Esophagus squamous epithelium (tissue), 5 donors: Measurements from ENCODE around the gene ANK3. TPM values are rescaled to one million over a fixed set of nuclear protein-coding genes. Genes with fewer than 3 reads are reported as not detected.

Experiments
- DNase-seq: peaks from one replicate; lab custom pipeline; 2025; lab: John Stamatoyannopoulos, UW
- H3K27ac ChIP-seq, 4 donors: fragments of 200-600 bp; sonication (generic); one replicate each; pipeline ENCODE4 v1.5.1; 2016 to 2019; ENCODE audit warnings: mild to moderate bottlenecking in 1 of 4
- H3K27me3 ChIP-seq, 4 donors: fragments of 200-600 bp; sonication (generic); 1 replicate in 3 of 4; 2 replicates in 1 of 4; pipeline versions ENCODE4 v1.5.1 to v1.6.0; 2017 to 2021; ENCODE audit warnings: antibody characterized with exemption in 1 of 4
- H3K36me3 ChIP-seq, 3 donors: fragments of 200-600 bp; sonication (generic); one replicate each; pipeline ENCODE4 v1.5.1; 2016 to 2019
- H3K4me1 ChIP-seq, 3 donors: fragments of 200-600 bp; sonication (generic); one replicate each; pipeline ENCODE4 v1.5.1; 2017 to 2019
- H3K4me3 ChIP-seq, 4 donors: fragments of 200-600 bp; sonication (generic); 1 replicate in 3 of 4; 2 replicates in 1 of 4; pipeline ENCODE4 v1.5.1; 2016 to 2019; ENCODE audit warnings: mild to moderate bottlenecking in 2 of 4, moderate library complexity in 1 of 4
- H3K9me3 ChIP-seq, 3 donors: fragments of 200-600 bp; sonication (generic); one replicate each; pipeline ENCODE4 v1.5.1; 2016 to 2019
- CTCF ChIP-seq, 6 experiments: fragments of 450-650 bp in 4 of 6; fragments of 200-600 bp in 2 of 6; sonication (generic) in 2 of 6; IDR thresholded peaks; one replicate each; pipeline ENCODE4 v1.5.1; 2016 to 2019; ENCODE audit warnings: antibody characterized with exemption in 6 of 6, mild to moderate bottlenecking in 4 of 6, moderate library complexity in 4 of 6
- POLR2A ChIP-seq, 4 donors: fragments of 450-650 bp; IDR thresholded peaks; one replicate each; pipeline ENCODE4 v1.6.1; 2017; ENCODE audit warnings: antibody characterized with exemption in 4 of 4, mild to moderate bottlenecking in 4 of 4, moderate library complexity in 3 of 4
- WGBS, 2 donors: methylation state at CpG; one replicate each; pipeline ENCODE4 v1.1.5; 2018; 5-methylcytosine and 5-hydroxymethylcytosine counted together
- intact Hi-C: fragments of 100-400 bp; cut with DNase I; formaldehyde crosslinking; loops from one replicate; pipeline ENCODE4 v1.15.0; 2022
- total RNA-seq, 4 donors: library from RNA; depleted of rRNA; stranded (reverse); fragments of >200 nt; gene quantifications; one replicate each; pipeline ENCODE4 v1.1.0, GENCODE V29; 2016
- donor health status: DM: yes; HTN: yes; CAD: no.

ANK3 gene
- total RNA-seq, 4 donors from 2014 or later = 23.1 to 59.1 (median 33.0) TPM

DNA sequence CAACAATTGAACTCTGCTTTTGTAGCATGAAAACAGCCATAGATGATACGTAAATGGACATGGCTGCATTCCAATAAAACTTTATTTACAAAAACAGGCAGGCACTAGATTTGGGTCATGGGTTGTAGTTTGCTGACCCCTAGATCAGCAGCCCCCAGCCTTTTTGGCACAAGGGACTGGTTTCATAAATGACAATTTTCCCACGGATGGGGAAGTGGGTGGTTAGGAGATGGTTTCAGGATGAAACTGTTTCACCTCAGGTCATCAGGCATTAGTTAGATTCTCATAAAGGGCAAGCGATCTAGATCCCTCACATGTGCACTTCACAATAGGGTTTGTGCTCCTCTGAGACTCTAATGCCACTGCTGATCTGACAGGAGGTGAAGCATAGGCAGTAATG, 16.5 kb upstream of the ANK3 start:
- no peaks in the 10 kb centered on the region for H3K36me3 ChIP-seq
- no peaks in the 10 kb centered on the region for H3K4me1 ChIP-seq
- H3K9me3 ChIP-seq = no peaks in the 10 kb centered on the region
- no peak overlapping the region for H3K4me3 ChIP-seq
- 83 to 90% methylated on average over 3 of the region's 3 CpGs for WGBS, 2 donors
- no peaks in the 10 kb centered on the region for H3K27me3 ChIP-seq
- intact Hi-C loops = no loop called here
- no peak for DNase-seq
- H3K27ac ChIP-seq = no peak overlapping the region
- TF ChIP-seq CTCF (IDR thresholded peaks at IDR 0.05) (no peak), POLR2A (IDR thresholded peaks at IDR 0.05) (no peak)

GRCh38 chr10:60405172-60405571, 15.5 kb upstream of the ANK3 start:
- intact Hi-C loops = no loop called here
- Histone ChIP-seq H3K27me3 (no peaks in the 10 kb centered on the region), H3K4me1 (peaks cover 0 to 3% (median 0%) of the 10 kb centered on the region in 3 donors), H3K9me3 (no peaks in the 10 kb centered on the region), H3K4me3 (no peak overlapping the region), H3K36me3 (no peaks in the 10 kb centered on the region), H3K27ac (no peak overlapping the region)
- no peak for DNase-seq
- TF ChIP-seq CTCF (IDR thresholded peaks at IDR 0.05) (no peak), POLR2A (IDR thresholded peaks at IDR 0.05) (no peak)

DNA sequence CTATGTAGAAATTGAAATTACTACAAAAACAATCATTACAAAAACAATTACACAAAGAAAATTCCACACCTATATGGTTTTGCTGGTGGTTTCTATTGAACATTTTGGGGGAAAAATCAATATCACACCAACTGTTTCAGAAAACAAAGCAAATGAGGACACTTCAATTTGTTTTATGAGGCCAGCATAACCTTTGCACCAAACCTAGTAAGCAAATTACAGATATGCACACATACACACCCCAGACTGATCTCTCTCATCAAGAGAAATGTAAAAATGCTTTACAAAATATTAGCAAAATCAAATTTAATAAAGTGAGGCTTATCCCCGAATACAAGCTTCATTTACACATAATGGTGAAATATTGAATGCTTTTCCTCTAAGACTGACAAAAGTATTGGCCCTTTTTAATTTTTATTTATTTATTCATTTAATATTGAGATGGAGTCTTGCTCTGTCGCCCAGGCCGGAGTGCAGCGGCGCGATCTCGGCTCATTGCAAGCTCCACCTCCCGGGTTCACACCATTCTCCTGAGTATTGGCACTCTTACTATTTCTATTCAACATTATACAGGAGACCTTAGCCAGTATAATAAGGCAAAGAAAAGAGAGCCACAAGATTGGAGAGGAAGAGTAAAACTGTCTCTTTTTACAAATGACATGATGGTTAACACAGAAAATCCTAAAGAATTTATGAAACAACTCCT, 13.6 kb upstream of the ANK3 start:
- WGBS, 2 donors = 95 to 99% methylated on average over 8 of the region's 8 CpGs
- H3K4me1 ChIP-seq = peaks cover 0 to 20% (median 0%) of the 10 kb centered on the region in 3 donors
- no peaks in the 10 kb centered on the region for H3K27me3 ChIP-seq
- TF ChIP-seq CTCF (IDR thresholded peaks at IDR 0.05) = no peak
- TF ChIP-seq POLR2A (IDR thresholded peaks at IDR 0.05) = no peak
- no peak for DNase-seq
- no peak overlapping the region for H3K27ac ChIP-seq
- no peaks in the 10 kb centered on the region for H3K9me3 ChIP-seq
- H3K4me3 ChIP-seq = no peak overlapping the region
- no peaks in the 10 kb centered on the region for H3K36me3 ChIP-seq
- intact Hi-C loops = no loop called here

DNA sequence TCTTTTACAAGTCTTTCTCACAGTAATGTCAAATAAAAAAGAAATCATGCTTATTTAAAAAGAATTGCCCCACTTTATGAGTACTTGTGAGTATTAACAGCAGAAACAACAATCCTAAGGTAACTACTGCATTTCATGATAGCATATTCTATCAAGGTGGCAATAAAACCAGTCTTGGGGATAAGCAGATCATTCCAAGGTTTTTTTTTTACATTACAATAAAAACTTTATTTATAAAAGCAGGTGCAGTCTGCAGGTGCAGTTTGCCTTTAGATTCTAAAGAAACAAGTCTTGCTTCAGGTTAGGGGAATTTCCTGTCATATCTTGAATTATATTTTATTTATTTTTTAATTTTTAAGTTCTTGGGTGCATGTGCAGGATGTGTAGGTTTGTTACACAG, 10.7 kb upstream of the ANK3 start:
- no peak for TF ChIP-seq POLR2A (IDR thresholded peaks at IDR 0.05)
- no peak for TF ChIP-seq CTCF (IDR thresholded peaks at IDR 0.05)
- Histone ChIP-seq H3K27me3 (no peaks in the 10 kb centered on the region), H3K4me1 (peaks cover 0 to 20% (median 0%) of the 10 kb centered on the region in 3 donors), H3K9me3 (no peaks in the 10 kb centered on the region), H3K27ac (no peak overlapping the region), H3K36me3 (no peaks in the 10 kb centered on the region), H3K4me3 (no peak overlapping the region)
- DNase-seq = no peak
- intact Hi-C loops = no loop called here

DNA sequence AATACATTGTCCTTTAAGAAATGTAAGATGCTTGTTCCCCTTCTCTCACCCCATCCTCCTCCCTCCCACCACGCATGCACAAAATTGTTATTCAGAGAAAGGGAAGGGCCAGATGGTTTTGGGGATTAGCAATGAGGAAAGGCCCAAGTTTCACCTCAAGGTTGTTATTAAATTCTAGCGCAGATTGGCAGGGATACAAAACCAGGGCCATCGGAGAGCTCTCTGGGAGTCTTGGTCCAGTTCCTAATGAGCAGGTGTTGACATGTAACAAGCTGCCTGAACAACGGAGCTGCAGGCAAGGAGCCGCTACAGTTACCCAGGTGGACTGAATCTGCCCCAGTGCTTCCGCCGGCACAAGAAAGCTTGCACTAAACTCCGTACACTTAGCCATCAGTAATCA, 9.7 kb upstream of the ANK3 start:
- no peak overlapping the region for H3K4me3 ChIP-seq
- peaks cover 0 to 20% (median 0%) of the 10 kb centered on the region in 3 donors for H3K4me1 ChIP-seq
- H3K27ac ChIP-seq = no peak overlapping the region
- no peaks in the 10 kb centered on the region for H3K27me3 ChIP-seq
- intact Hi-C loops = no loop called here
- TF ChIP-seq POLR2A (IDR thresholded peaks at IDR 0.05) = no peak
- no peaks in the 10 kb centered on the region for H3K9me3 ChIP-seq
- DNase-seq = no peak
- WGBS, 2 donors = 38 to 42% methylated on average over 7 to 8 of the region's 8 CpGs
- H3K36me3 ChIP-seq = no peaks in the 10 kb centered on the region
